HEK293T (cell line): Measurements from ENCODE around the gene MARK2.

Source experiments
- BHLHE40 ChIP-seq: fragments of 450-650 bp; IDR thresholded peaks from 2 replicates; pipeline ENCODE4 v1.6.1; 2016; ENCODE audit warnings: mild to moderate bottlenecking, moderate library complexity, borderline replicate concordance
- FOXM1 ChIP-seq: fragments of 450-650 bp; IDR thresholded peaks from 2 replicates; pipeline ENCODE4 v1.6.1; 2017; ENCODE audit warnings: mild to moderate bottlenecking, borderline replicate concordance
- SP1 ChIP-seq: fragments of 450-650 bp; IDR thresholded peaks from 2 replicates; pipeline ENCODE4 v1.6.1; 2017
- SUZ12 ChIP-seq: fragments of 450-650 bp; IDR thresholded peaks from 2 replicates; pipeline ENCODE4 v1.6.1; 2016; ENCODE audit warnings: mild to moderate bottlenecking

- TF ChIP-seq SP1, result no peak
- TF ChIP-seq SUZ12, result no peak
- TF ChIP-seq BHLHE40, result no peak
- no peak for TF ChIP-seq FOXM1
Observed at GRCh38 chr11:63914896-63915691, 76.2 kb downstream of the MARK2 start.
